Lower leg skin (tissue), 3 donors: ENCODE measurements around the gene PTGES.

Source experiments
- CTCF ChIP-seq, 3 donors: fragments of 450-650 bp; IDR thresholded peaks; one replicate each; pipeline ENCODE4 v1.5.1; 2016; ENCODE audit warnings: antibody characterized with exemption in 3 of 3, mild to moderate bottlenecking in 3 of 3, moderate library complexity in 2 of 3
- POLR2A ChIP-seq, 2 donors: fragments of 450-650 bp; IDR thresholded peaks; one replicate each; pipeline ENCODE4 v1.6.1; 2016 to 2017; ENCODE audit warnings: antibody characterized with exemption in 2 of 2, mild to moderate bottlenecking in 1 of 2, moderate library complexity in 1 of 2

GRCh38 chr9:129761901-129762369 is 9.1 kb upstream of the PTGES start:
- TF ChIP-seq CTCF (IDR thresholded peaks at IDR 0.05) (no peak), POLR2A (IDR thresholded peaks at IDR 0.05) (no peak)
